Embryonic facial prominence (tissue), 1 donor: ENCODE data around the gene TRMT1.
"Not testable (repeated sequence)": the region's sequence is repeated elsewhere in the genome, so short reads cannot be mapped to it uniquely, and the experiment has no call there.

Source experiments
- DNase-seq: peaks from one replicate; pipeline ENCODE4 v3.0.0-alpha.2; 2016; ENCODE audit errors: extremely low spot score

The TRMT1 gene

GRCh38 chr19:13150187-13150930 lies 33.8 kb upstream of the TRMT1 start, which contains the start of the genes IER2 and STX10:
Gene IER2, plus strand, starts transcription at chr19:13150411. Its CDS starts 2,776 bp downstream, at chr19:13153187.
Gene STX10, minus strand, starts transcription at chr19:13150375. Its CDS starts 202 bp downstream, at chr19:13150173.
- peak; percentile 91 for DNase-seq

GRCh38 chr19:13149628-13150186 lies 33.2 kb upstream of the TRMT1 start:
- DNase-seq: no peak

GRCh38 chr19:13149173-13149627 lies 32.7 kb upstream of the TRMT1 start:
- DNase-seq: not testable (repeated sequence)

GRCh38 chr19:13146763-13147563 lies 30.4 kb upstream of the TRMT1 start:
- DNase-seq: no peak

- DNase-seq: no peak
Measured at GRCh38 chr19:13139633-13140311, 23.2 kb upstream of the TRMT1 start.

GRCh38 chr19:13138916-13139198 lies 22.3 kb upstream of the TRMT1 start:
- no peak for DNase-seq

- no peak for DNase-seq
Measured at GRCh38 chr19:13138171-13138915, 21.8 kb upstream of the TRMT1 start.

GRCh38 chr19:13137290-13137794 lies 20.8 kb upstream of the TRMT1 start:
- DNase-seq: no peak

GRCh38 chr19:13135068-13136062 lies 18.8 kb upstream of the TRMT1 start:
- DNase-seq: no peak

GRCh38 chr19:13134626-13135025 lies 18.1 kb upstream of the TRMT1 start:
- no peak for DNase-seq

- DNase-seq: no peak
Measured at GRCh38 chr19:13133241-13133870, 16.8 kb upstream of the TRMT1 start.

GRCh38 chr19:13132471-13133180 lies 16.1 kb upstream of the TRMT1 start:
- DNase-seq: no peak

- DNase-seq: no peak
Measured at GRCh38 chr19:13130886-13131490, 14.4 kb upstream of the TRMT1 start.

GRCh38 chr19:13129384-13129783 lies 12.8 kb upstream of the TRMT1 start:
- no peak for DNase-seq

GRCh38 chr19:13128583-13128982 lies 12.0 kb upstream of the TRMT1 start:
- DNase-seq: no peak

GRCh38 chr19:13127811-13128575 lies 11.5 kb upstream of the TRMT1 start:
- DNase-seq: no peak

- no peak for DNase-seq
Measured at GRCh38 chr19:13127051-13127450, 10.5 kb upstream of the TRMT1 start.
